ENCODE data around the gene MAP9. TPM values are rescaled to one million over a fixed set of nuclear protein-coding genes. Genes with fewer than 3 reads are reported as not detected.
"Not testable (repeated sequence)": the region's sequence is repeated elsewhere in the genome, so short reads cannot be mapped to it uniquely, and the experiment has no call there.

MAP9 gene
- polyA plus RNA-seq, 1 experiment = 3.3 TPM

DNA sequence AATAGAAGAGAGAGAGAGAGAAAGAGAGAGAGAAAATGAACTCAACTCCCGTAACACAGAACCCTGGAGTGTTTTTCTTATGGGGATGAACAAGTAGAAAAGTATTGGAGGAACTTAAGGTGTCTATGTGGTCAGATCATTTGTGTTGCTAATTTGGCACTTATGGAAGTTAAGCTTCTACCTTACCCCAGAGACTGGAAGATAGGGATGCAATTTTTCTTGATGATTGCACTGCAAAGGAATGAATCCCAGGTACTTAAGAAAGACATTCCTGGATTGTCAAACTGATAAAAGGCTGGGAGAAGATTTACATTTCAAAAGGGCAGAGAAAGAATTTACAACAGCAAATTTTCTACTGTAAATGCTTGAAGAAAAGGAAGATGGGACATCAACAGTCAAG, 57.2 kb downstream of the MAP9 start:
- Histone ChIP-seq H3K36me3 (ENCODE audit: control insufficient read depth, insufficient read depth, low read length) (no peaks in the 10 kb centered on the region), H3K4me3 (ENCODE audit: low read depth, low read length) (no peak overlapping the region), H3K27me3 (ENCODE audit: control insufficient read depth, insufficient read depth, low read length) (no peaks in the 10 kb centered on the region)
- TF ChIP-seq, protein P1, sequence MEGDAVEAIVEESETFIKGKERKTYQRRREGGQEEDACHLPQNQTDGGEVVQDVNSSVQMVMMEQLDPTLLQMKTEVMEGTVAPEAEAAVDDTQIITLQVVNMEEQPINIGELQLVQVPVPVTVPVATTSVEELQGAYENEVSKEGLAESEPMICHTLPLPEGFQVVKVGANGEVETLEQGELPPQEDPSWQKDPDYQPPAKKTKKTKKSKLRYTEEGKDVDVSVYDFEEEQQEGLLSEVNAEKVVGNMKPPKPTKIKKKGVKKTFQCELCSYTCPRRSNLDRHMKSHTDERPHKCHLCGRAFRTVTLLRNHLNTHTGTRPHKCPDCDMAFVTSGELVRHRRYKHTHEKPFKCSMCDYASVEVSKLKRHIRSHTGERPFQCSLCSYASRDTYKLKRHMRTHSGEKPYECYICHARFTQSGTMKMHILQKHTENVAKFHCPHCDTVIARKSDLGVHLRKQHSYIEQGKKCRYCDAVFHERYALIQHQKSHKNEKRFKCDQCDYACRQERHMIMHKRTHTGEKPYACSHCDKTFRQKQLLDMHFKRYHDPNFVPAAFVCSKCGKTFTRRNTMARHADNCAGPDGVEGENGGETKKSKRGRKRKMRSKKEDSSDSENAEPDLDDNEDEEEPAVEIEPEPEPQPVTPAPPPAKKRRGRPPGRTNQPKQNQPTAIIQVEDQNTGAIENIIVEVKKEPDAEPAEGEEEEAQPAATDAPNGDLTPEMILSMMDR (IDR thresholded peaks at IDR 0.05; ENCODE audit: insufficient read depth, low read depth, low read length) = no peak
- ChIA-PET POLR2A (no interaction called here), CTCF (no interaction called here)
- DNase-seq (ENCODE audit: low read depth) = no peak

DNA sequence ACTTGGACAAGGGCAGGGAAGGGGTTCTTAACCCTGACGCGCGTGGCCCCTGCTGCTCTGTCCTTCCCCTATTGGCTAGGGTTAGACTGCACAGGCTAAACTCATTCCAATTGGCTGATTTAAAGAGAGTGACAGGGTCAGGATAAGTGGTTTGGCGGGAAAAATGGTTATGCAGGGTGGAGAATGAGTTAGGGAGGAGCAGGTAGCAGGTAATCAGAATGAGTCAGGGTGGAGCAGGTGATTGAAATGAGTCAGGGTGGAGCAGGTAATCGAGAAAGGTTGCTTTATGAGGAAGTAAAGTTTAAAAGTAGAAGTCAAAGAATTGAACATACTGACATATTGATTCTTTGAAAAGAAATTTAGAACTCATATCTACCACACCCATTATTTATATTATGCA, 64.7 kb downstream of the MAP9 start:
- POLR2A ChIA-PET; H3K27me3 ChIP-seq (ENCODE audit: control insufficient read depth, insufficient read depth, low read length); H3K4me3 ChIP-seq (ENCODE audit: low read depth, low read length); DNase-seq (ENCODE audit: low read depth); CTCF ChIA-PET; H3K36me3 ChIP-seq (ENCODE audit: control insufficient read depth, insufficient read depth, low read length): not testable (repeated sequence)

DNA sequence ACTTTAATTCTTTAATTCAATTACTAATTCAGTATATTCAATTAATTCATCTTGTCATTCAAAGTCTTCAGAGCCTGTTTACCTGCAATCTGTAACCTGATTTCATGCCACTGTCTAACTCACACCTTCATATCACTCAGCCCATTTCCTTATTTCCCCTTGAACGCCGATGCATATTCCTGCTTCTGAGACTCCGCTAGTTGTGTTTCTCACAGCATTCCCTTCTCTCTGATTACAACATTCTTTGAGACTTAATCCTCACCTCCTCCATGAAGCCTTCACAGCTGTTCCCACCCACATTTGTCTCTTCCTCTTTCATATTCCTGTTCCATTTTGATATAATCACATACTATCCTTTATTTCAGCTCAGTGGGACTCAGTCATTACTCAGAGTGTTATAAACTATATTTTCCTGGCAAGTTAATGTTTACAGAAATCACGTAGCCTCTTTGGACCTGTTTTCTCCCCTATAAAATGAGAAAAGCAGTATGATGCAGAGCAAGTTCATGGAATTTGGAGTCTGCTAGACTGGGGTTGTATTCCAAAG, 69.0 kb downstream of the MAP9 start:
- TF ChIP-seq, protein P1 (IDR thresholded peaks at IDR 0.05; ENCODE audit: insufficient read depth, low read depth, low read length) = no peak
- CTCF ChIA-PET = no interaction called here
- H3K36me3 ChIP-seq (ENCODE audit: control insufficient read depth, insufficient read depth, low read length) = no peaks in the 10 kb centered on the region
- POLR2A ChIA-PET = no interaction called here
- H3K27me3 ChIP-seq (ENCODE audit: control insufficient read depth, insufficient read depth, low read length) = no peaks in the 10 kb centered on the region
- DNase-seq (ENCODE audit: low read depth) = no peak
- H3K4me3 ChIP-seq (ENCODE audit: low read depth, low read length) = no peak overlapping the region

DNA sequence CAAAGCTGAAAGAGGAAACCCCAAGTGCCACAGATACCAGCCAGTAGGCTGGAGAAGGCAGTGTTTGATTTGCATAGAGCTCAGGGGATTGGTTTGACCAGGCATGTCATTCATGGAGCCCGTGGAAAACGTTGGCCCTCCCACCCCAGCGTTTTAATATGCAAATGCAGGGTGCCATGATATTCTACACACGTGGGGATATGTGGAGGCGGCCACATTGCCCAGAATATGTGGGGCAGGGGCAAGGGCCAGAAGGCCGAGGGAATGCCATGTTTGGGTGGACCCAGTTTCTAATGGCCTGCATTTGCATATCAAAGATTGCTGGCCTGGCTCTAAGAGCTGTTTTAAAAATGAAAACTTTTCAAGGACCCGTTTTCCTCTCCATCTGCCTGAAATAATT, 71.1 kb downstream of the MAP9 start:
- ChIA-PET POLR2A (no interaction called here), CTCF (no interaction called here)
- Histone ChIP-seq H3K27me3 (ENCODE audit: control insufficient read depth, insufficient read depth, low read length) (no peaks in the 10 kb centered on the region), H3K36me3 (ENCODE audit: control insufficient read depth, insufficient read depth, low read length) (no peaks in the 10 kb centered on the region), H3K4me3 (ENCODE audit: low read depth, low read length) (no peak overlapping the region)
- TF ChIP-seq, protein P1 (IDR thresholded peaks at IDR 0.05; ENCODE audit: insufficient read depth, low read depth, low read length) = no peak
- no peak for DNase-seq (ENCODE audit: low read depth)

DNA sequence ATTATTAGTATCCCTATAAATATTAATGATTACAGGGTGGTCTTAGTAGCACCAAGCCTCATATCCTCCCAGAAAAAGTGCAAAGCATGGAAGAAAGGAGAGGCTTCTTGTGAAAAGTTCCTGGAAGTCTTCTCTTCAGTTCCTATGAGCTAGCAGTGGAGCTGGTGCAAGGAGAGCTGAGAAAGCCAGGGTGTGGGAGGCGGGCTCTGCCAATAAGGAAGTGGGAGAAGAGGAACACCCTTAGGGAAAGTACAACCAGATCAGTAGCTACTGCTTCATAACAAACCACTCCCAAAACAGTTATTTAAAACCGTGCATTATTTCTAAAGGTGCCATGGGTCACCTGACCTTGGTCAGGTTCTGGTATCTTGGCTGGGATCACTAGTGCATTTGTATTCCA, 72.4 kb downstream of the MAP9 start:
- Histone ChIP-seq H3K4me3 (ENCODE audit: low read depth, low read length) (no peak overlapping the region), H3K27me3 (ENCODE audit: control insufficient read depth, insufficient read depth, low read length) (no peaks in the 10 kb centered on the region), H3K36me3 (ENCODE audit: control insufficient read depth, insufficient read depth, low read length) (no peaks in the 10 kb centered on the region)
- POLR2A ChIA-PET = no interaction called here
- TF ChIP-seq, protein P1 (IDR thresholded peaks at IDR 0.05; ENCODE audit: insufficient read depth, low read depth, low read length) = no peak
- DNase-seq (ENCODE audit: low read depth) = no peak
- CTCF ChIA-PET = no interaction called here

DNA sequence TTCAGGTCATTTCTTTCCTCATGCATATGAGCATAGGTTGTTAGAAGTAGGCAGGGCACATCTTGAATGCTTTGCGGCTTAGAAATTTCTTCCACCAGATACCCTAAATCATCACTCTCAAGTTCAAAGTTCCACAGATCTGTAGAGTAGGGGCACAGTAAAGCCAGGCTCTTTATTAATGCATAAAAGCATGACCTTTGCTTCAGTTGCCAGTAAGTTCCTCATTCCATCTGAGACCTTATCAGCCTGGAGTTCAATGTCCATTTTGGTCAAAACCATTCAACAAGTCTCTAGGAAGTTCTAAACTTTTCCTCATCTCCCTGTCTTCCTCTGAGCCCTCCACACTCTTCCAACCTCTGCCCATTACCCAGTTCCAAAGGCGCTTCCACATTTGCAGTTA, 77.7 kb downstream of the MAP9 start:
- CTCF ChIA-PET = no interaction called here
- no peak overlapping the region for H3K4me3 ChIP-seq (ENCODE audit: low read depth, low read length)
- DNase-seq (ENCODE audit: low read depth) = no peak
- TF ChIP-seq, protein P1 (IDR thresholded peaks at IDR 0.05; ENCODE audit: insufficient read depth, low read depth, low read length) = no peak
- H3K27me3 ChIP-seq (ENCODE audit: control insufficient read depth, insufficient read depth, low read length) = no peaks in the 10 kb centered on the region
- POLR2A ChIA-PET = no interaction called here
- no peaks in the 10 kb centered on the region for H3K36me3 ChIP-seq (ENCODE audit: control insufficient read depth, insufficient read depth, low read length)

Measured in BJ (cell line).